ENCODE data around the gene ST6GALNAC3. TPM values are rescaled to one million over a fixed set of nuclear protein-coding genes. Genes with fewer than 3 reads are reported as not detected.

ST6GALNAC3 gene
- total RNA-seq, 1 experiment from 2014 or later: 0.03 TPM

DNA sequence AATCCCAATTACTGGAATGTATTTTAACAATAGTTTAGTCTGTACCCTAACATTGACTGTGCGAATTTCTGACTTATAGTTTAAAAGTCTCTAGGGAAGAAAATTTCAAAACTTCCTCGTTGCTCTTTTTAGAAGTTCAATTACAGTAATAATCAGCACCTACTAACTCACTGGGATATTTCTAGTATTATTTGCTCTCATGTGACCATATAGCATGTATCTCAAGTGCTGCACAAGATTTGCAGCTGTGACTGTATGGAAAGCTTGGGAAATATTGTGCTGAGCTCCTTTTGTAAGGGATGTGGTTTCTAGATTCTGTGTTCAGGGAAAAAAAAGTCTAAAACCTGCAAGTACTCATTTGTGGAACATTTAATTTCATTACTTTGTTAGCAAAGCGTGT lies 153.1 kb downstream of the ST6GALNAC3 start:
- Histone ChIP-seq H3K27ac (ENCODE audit: low read length) (no peak overlapping the region), H3K36me3 (ENCODE audit: control insufficient read depth, insufficient read depth, low read length) (no peaks in the 10 kb centered on the region), H3K27me3 (ENCODE audit: control insufficient read depth, insufficient read depth, low read length) (no peaks in the 10 kb centered on the region), H3K9me3 (ENCODE audit: control insufficient read depth, insufficient read depth, low read depth, low read length) (no peaks in the 10 kb centered on the region), H3K4me1 (ENCODE audit: control insufficient read depth, insufficient read depth, low read length) (no peaks in the 10 kb centered on the region), H3K4me3 (ENCODE audit: low read depth in 2 of 2, low read length in 2 of 2) (no peak overlapping the region)
- no peak for ATAC-seq
- CTCF ChIA-PET: no interaction called here
- TF ChIP-seq, protein P1, sequence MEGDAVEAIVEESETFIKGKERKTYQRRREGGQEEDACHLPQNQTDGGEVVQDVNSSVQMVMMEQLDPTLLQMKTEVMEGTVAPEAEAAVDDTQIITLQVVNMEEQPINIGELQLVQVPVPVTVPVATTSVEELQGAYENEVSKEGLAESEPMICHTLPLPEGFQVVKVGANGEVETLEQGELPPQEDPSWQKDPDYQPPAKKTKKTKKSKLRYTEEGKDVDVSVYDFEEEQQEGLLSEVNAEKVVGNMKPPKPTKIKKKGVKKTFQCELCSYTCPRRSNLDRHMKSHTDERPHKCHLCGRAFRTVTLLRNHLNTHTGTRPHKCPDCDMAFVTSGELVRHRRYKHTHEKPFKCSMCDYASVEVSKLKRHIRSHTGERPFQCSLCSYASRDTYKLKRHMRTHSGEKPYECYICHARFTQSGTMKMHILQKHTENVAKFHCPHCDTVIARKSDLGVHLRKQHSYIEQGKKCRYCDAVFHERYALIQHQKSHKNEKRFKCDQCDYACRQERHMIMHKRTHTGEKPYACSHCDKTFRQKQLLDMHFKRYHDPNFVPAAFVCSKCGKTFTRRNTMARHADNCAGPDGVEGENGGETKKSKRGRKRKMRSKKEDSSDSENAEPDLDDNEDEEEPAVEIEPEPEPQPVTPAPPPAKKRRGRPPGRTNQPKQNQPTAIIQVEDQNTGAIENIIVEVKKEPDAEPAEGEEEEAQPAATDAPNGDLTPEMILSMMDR (IDR thresholded peaks at IDR 0.05): no peak
- POLR2A ChIA-PET: no interaction called here
- no TSS peak for BruUV-seq (replicated peaks)
- intact Hi-C loops (cut with micrococcal nuclease; ENCODE audit: unreplicated experiment) (no loop called here), in situ Hi-C loops (cut with HindIII; ENCODE audit: low pct_unique_long_range_greater_than_20kb, low sequenced_read_pairs) (no loop called here)
- DNase-seq (ENCODE audit: low read depth, low spot score): no peak

DNA sequence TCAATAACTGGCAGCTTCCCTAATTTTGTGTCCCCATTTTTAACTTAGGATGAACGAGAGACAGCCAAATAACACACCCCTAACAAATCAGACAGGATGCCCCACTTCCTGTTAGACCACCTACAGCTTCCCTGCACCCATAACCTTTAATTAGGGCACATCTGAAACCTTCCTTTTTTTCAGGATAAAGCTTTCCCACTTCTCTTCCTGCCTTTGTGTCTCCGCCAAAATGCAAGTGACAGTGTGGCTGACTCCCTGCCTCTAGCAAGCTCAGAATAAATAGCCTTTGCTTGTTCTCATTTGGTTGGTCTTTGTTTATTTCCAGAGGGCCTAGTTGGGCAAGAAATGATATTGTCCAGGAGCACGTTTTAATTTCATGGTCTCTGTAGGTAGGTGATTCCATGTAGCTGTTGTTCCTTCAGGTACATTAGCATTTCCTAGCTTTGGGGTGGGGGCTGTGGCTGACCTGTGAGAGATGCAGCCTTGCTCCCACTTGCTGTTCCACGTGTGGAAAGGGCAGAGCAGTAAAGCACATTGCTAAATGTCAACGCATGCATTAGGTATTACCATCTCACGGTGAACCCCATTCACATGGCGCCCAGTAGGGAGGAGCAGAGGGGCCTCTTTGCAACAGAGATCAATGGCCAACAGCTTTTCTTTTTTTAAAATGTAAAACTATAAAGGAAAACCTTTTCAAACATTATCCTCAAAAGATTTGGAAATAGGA lies 154.9 kb downstream of the ST6GALNAC3 start:
- ChIA-PET CTCF (no interaction called here), POLR2A (no interaction called here)
- H3K4me1 ChIP-seq (ENCODE audit: control insufficient read depth, insufficient read depth, low read length): no peaks in the 10 kb centered on the region
- H3K4me3 ChIP-seq (ENCODE audit: low read depth in 2 of 2, low read length in 2 of 2): no peak overlapping the region
- intact Hi-C loops (cut with micrococcal nuclease; ENCODE audit: unreplicated experiment): no loop called here
- H3K27me3 ChIP-seq (ENCODE audit: control insufficient read depth, insufficient read depth, low read length): no peaks in the 10 kb centered on the region
- BruUV-seq (replicated peaks): no TSS peak
- no peak overlapping the region for H3K27ac ChIP-seq (ENCODE audit: low read length)
- H3K9me3 ChIP-seq (ENCODE audit: control insufficient read depth, insufficient read depth, low read depth, low read length): no peaks in the 10 kb centered on the region
- no peak for TF ChIP-seq TCF7L2 (IDR thresholded peaks at IDR 0.05; ENCODE audit: low read depth, low read length)
- ATAC-seq: no peak
- H3K36me3 ChIP-seq (ENCODE audit: control insufficient read depth, insufficient read depth, low read length): no peaks in the 10 kb centered on the region
- DNase-seq (ENCODE audit: low read depth, low spot score): no peak
- in situ Hi-C loops (cut with HindIII; ENCODE audit: low pct_unique_long_range_greater_than_20kb, low sequenced_read_pairs): no loop called here

DNA sequence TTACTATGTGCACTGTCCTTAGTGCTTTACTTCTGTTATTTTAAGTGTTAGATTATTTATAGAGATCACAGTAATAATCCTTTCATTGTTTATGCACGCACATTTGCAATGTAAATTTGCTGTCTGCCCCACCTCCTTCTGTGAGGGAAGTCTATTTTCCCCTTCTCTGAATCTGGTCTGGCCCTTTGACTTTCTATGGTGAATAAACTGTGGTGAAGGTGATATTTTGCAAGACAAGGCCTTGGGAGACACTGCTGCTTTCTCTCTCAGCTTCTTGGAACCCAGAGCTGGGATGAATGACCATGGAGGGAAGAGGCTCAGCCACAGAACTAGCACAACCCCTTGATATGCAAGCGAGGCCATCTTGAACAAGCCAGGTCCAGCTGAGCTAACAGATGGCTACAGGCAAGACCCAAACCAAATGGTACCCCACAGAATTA lies 156.3 kb downstream of the ST6GALNAC3 start:
- no TSS peak for BruUV-seq (replicated peaks)
- Histone ChIP-seq H3K27ac (ENCODE audit: low read length) (no peak overlapping the region), H3K4me3 (ENCODE audit: low read depth in 2 of 2, low read length in 2 of 2) (no peak overlapping the region), H3K36me3 (ENCODE audit: control insufficient read depth, insufficient read depth, low read length) (no peaks in the 10 kb centered on the region), H3K9me3 (ENCODE audit: control insufficient read depth, insufficient read depth, low read depth, low read length) (no peaks in the 10 kb centered on the region), H3K27me3 (ENCODE audit: control insufficient read depth, insufficient read depth, low read length) (no peaks in the 10 kb centered on the region), H3K4me1 (ENCODE audit: control insufficient read depth, insufficient read depth, low read length) (no peaks in the 10 kb centered on the region)
- in situ Hi-C loops (cut with HindIII; ENCODE audit: low pct_unique_long_range_greater_than_20kb, low sequenced_read_pairs) (no loop called here), intact Hi-C loops (cut with micrococcal nuclease; ENCODE audit: unreplicated experiment) (no loop called here)
- ATAC-seq (no peak), DNase-seq (ENCODE audit: low read depth, low spot score) (no peak)
- TF ChIP-seq, protein P1 (IDR thresholded peaks at IDR 0.05): no peak
- TF ChIP-seq TCF7L2 (IDR thresholded peaks at IDR 0.05; ENCODE audit: low read depth, low read length) (no peak), POLR2AphosphoS5 (IDR thresholded peaks at IDR 0.05; ENCODE audit: low read depth, low read length) (no peak)
- TF ChIP-seq, protein P2, sequence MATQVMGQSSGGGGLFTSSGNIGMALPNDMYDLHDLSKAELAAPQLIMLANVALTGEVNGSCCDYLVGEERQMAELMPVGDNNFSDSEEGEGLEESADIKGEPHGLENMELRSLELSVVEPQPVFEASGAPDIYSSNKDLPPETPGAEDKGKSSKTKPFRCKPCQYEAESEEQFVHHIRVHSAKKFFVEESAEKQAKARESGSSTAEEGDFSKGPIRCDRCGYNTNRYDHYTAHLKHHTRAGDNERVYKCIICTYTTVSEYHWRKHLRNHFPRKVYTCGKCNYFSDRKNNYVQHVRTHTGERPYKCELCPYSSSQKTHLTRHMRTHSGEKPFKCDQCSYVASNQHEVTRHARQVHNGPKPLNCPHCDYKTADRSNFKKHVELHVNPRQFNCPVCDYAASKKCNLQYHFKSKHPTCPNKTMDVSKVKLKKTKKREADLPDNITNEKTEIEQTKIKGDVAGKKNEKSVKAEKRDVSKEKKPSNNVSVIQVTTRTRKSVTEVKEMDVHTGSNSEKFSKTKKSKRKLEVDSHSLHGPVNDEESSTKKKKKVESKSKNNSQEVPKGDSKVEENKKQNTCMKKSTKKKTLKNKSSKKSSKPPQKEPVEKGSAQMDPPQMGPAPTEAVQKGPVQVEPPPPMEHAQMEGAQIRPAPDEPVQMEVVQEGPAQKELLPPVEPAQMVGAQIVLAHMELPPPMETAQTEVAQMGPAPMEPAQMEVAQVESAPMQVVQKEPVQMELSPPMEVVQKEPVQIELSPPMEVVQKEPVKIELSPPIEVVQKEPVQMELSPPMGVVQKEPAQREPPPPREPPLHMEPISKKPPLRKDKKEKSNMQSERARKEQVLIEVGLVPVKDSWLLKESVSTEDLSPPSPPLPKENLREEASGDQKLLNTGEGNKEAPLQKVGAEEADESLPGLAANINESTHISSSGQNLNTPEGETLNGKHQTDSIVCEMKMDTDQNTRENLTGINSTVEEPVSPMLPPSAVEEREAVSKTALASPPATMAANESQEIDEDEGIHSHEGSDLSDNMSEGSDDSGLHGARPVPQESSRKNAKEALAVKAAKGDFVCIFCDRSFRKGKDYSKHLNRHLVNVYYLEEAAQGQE (IDR thresholded peaks at IDR 0.05; ENCODE audit: insufficient read depth in 1 of 2, low read depth in 2 of 2, low read length in 1 of 2): no peak
- CTCF ChIA-PET: no interaction called here
- POLR2A ChIA-PET: no interaction called here
